DND-41 (cell line): ENCODE measurements around the gene MAGEB3.

ENCODE experiments used
- ATAC-seq: fragments of 200-7000 bp; cut with Tn5 transposase; 3 replicates; pipeline ENCODE4 v1.9.1; 2021; ENCODE audit warnings: low read depth; ENCODE audit not compliant: insufficient read depth
- DNase-seq: peaks from one replicate; pipeline ENCODE4 v3.0.0-alpha.2; 2020
- H2AFZ ChIP-seq: 2 replicates; pipeline ENCODE4 v1.6.0; 2012; ENCODE audit warnings: low read depth, low read length
- H3K27ac ChIP-seq: 2 replicates; pipeline ENCODE4 v1.5.1; 2012; ENCODE audit warnings: low read length, inconsistent platforms
- H3K27me3 ChIP-seq: fragments of 200-600 bp; sonication (generic); 2 replicates; pipeline ENCODE4 v1.6.0; 2012; ENCODE audit warnings: low read length, mild to moderate bottlenecking, inconsistent platforms; ENCODE audit not compliant: insufficient read depth, poor library complexity
- H3K36me3 ChIP-seq: 2 replicates; pipeline ENCODE4 v1.5.1; 2012; ENCODE audit warnings: low read length, inconsistent platforms; ENCODE audit not compliant: insufficient read depth
- H3K4me1 ChIP-seq: 2 replicates; pipeline ENCODE4 v1.5.1; 2012; ENCODE audit warnings: mild to moderate bottlenecking, low read length; ENCODE audit not compliant: insufficient read depth
- H3K4me2 ChIP-seq: 2 replicates; pipeline ENCODE4 v1.6.0; 2012; ENCODE audit warnings: mild to moderate bottlenecking, moderate library complexity, low read length, inconsistent platforms; ENCODE audit not compliant: insufficient read depth
- H3K4me3 ChIP-seq, 2 experiments: fragments of 200-600 bp in 1 of 2; shearing (Covaris generic) in 1 of 2; 2 replicates each; pipeline ENCODE4 v1.5.1; 2012 to 2016; ENCODE audit warnings: inconsistent platforms in 2 of 2, low read length in 2 of 2, mild to moderate bottlenecking in 2 of 2, low read depth in 1 of 2, moderate library complexity in 1 of 2
- H3K79me2 ChIP-seq: 2 replicates; pipeline ENCODE4 v1.6.0; 2012; ENCODE audit warnings: low read length, inconsistent platforms; ENCODE audit not compliant: insufficient read depth
- H3K9ac ChIP-seq: 2 replicates; pipeline ENCODE4 v1.6.0; 2012; ENCODE audit warnings: low read depth, mild to moderate bottlenecking, inconsistent platforms, low read length, moderate library complexity
- H3K9me3 ChIP-seq: 2 replicates; pipeline ENCODE4 v1.5.1; 2012; ENCODE audit warnings: low read length, moderate library complexity, mild to moderate bottlenecking, inconsistent platforms; ENCODE audit not compliant: insufficient read depth, severe bottlenecking
- H4K20me1 ChIP-seq: 2 replicates; pipeline ENCODE4 v1.6.0; 2012; ENCODE audit warnings: low read length; ENCODE audit not compliant: insufficient read depth
- EZH2 ChIP-seq: IDR thresholded peaks from 3 replicates; pipeline ENCODE4 v1.6.1; 2012; ENCODE audit warnings: borderline replicate concordance, low read depth, mild to moderate bottlenecking, moderate library complexity, low read length, inconsistent platforms; ENCODE audit not compliant: severe bottlenecking
- TF ChIP-seq, protein P1 (sequence below): IDR thresholded peaks from 2 replicates; pipeline ENCODE4 v1.5.1; 2012; ENCODE audit warnings: borderline replicate concordance, low read length, moderate library complexity, mild to moderate bottlenecking; ENCODE audit not compliant: poor library complexity, severe bottlenecking; ENCODE audit errors: extremely low read depth

MAGEB3 gene

DNA sequence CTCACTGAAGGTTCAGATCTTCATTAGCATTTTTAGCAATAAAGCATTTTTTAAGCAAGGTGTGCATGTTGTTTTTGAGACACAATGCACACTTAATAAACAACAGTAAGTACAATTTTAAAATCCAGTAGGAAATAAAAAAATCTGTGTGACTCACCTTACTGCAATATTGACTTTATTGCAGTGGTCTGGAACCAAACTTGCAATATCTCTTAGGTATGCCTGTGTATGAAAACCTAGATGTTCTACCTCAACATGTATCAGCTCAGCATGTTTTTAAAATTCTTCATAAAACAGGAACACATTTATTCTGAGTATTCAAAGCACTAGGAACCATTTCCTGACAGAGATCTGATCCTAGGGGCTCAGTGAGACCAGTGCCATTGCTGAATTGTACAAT lies 52.1 kb downstream of the MAGEB3 start:
- Histone ChIP-seq H3K27me3 (no peaks in the 10 kb centered on the region), H3K27ac (no peak overlapping the region), H3K9ac (no peak overlapping the region), H3K9me3 (no peaks in the 10 kb centered on the region), H3K79me2 (no peaks in the 10 kb centered on the region), H3K4me1 (peaks cover 12% of the 10 kb centered on the region), H3K4me2 (no peak overlapping the region), H3K4me3 (no peak overlapping the region), H2AFZ (no peak overlapping the region), H4K20me1 (no peaks in the 10 kb centered on the region), H3K36me3 (no peaks in the 10 kb centered on the region)
- DNase-seq (no peak), ATAC-seq (no peak)
- TF ChIP-seq, protein P1, sequence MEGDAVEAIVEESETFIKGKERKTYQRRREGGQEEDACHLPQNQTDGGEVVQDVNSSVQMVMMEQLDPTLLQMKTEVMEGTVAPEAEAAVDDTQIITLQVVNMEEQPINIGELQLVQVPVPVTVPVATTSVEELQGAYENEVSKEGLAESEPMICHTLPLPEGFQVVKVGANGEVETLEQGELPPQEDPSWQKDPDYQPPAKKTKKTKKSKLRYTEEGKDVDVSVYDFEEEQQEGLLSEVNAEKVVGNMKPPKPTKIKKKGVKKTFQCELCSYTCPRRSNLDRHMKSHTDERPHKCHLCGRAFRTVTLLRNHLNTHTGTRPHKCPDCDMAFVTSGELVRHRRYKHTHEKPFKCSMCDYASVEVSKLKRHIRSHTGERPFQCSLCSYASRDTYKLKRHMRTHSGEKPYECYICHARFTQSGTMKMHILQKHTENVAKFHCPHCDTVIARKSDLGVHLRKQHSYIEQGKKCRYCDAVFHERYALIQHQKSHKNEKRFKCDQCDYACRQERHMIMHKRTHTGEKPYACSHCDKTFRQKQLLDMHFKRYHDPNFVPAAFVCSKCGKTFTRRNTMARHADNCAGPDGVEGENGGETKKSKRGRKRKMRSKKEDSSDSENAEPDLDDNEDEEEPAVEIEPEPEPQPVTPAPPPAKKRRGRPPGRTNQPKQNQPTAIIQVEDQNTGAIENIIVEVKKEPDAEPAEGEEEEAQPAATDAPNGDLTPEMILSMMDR = no peak
- TF ChIP-seq EZH2 = no peak

DNA sequence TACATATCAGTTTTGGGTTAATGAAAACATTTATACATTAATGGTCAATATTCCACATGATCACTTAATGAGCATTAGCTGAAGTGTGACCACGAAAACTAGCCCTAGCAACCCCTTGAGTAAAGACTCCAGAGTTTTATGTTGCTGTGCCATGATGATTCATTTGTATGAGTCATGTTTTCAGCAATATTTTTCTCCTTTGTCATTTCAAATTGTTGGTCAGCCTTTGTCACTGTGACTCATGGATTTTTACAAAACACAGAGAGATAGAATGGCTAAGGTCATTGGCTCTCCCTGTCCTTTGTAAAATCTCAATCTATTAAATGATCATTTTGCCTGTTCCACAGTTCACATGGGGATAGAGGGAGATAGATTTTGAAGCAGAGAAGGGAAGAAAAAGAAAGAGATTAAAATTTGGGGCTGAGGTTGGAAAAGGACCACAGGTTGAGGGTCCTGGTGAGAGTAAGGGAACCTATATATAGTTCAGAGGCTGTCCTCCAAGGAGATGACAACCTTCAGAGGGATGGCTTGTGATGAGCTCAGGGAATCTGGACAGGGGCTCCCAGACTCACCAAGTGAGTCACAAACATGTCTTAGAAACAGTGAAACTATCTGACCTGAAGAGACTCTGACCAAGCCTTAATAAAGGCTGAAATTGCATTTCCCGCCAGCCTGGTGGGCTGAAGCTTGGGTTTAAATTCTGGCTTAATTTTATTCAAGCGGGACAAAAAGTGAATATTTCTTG lies 53.2 kb downstream of the MAGEB3 start:
- Histone ChIP-seq H3K36me3 (no peaks in the 10 kb centered on the region), H3K4me2 (no peak overlapping the region), H3K4me3 (no peak overlapping the region), H4K20me1 (no peaks in the 10 kb centered on the region), H3K9ac (no peak overlapping the region), H3K9me3 (no peaks in the 10 kb centered on the region), H3K27me3 (no peaks in the 10 kb centered on the region), H3K79me2 (no peaks in the 10 kb centered on the region), H3K27ac (no peak overlapping the region), H3K4me1 (peaks cover 12% of the 10 kb centered on the region), H2AFZ (no peak overlapping the region)
- TF ChIP-seq, protein P1 = no peak
- TF ChIP-seq EZH2 = no peak
- no peak for ATAC-seq
- DNase-seq = no peak
